CD4-positive, alpha-beta T cell treated with Interleukin-4 for 4 hours (primary cell): ENCODE results near the gene PSENEN.

ENCODE experiments used
- DNase-seq: peaks from one replicate; pipeline ENCODE4 v3.0.0-alpha.2; 2020

The PSENEN gene

GRCh38 chr19:35775298-35776101 lies 30.0 kb downstream of the PSENEN start, which contains the start of gene ARHGAP33:
Gene ARHGAP33, plus strand, starts transcription at chr19:35775564. Its CDS starts 95 bp downstream, at chr19:35775659.
- DNase-seq: peak; percentile 97

- DNase-seq: no peak
Measured at GRCh38 chr19:35776102-35776788, 30.8 kb downstream of the PSENEN start.

GRCh38 chr19:35777086-35777841 lies 31.8 kb downstream of the PSENEN start:
- DNase-seq: no peak

- no peak for DNase-seq
Measured at GRCh38 chr19:35777961-35778360, 32.5 kb downstream of the PSENEN start.

GRCh38 chr19:35779033-35779432 lies 33.6 kb downstream of the PSENEN start:
- no peak for DNase-seq

GRCh38 chr19:35780058-35780457 lies 34.6 kb downstream of the PSENEN start:
- no peak for DNase-seq

GRCh38 chr19:35780717-35781116 lies 35.3 kb downstream of the PSENEN start:
- no peak for DNase-seq

GRCh38 chr19:35781650-35782049 lies 36.2 kb downstream of the PSENEN start:
- no peak for DNase-seq

- no peak for DNase-seq
Measured at GRCh38 chr19:35782589-35782988, 37.1 kb downstream of the PSENEN start.

- no peak for DNase-seq
Measured at GRCh38 chr19:35783469-35784434, 38.3 kb downstream of the PSENEN start.

- no peak for DNase-seq
Measured at GRCh38 chr19:35784503-35785338, 39.3 kb downstream of the PSENEN start.

- DNase-seq: no peak
Measured at GRCh38 chr19:35785339-35785627, 39.8 kb downstream of the PSENEN start.

GRCh38 chr19:35786299-35787160 lies 41.1 kb downstream of the PSENEN start:
- DNase-seq: no peak

GRCh38 chr19:35787227-35787799 lies 41.9 kb downstream of the PSENEN start:
- DNase-seq: no peak

- no peak for DNase-seq
Measured at GRCh38 chr19:35788205-35788960, 42.9 kb downstream of the PSENEN start.

GRCh38 chr19:35789195-35789977 lies 43.9 kb downstream of the PSENEN start:
- no peak for DNase-seq

- DNase-seq: no peak
Measured at GRCh38 chr19:35789978-35790944, 44.8 kb downstream of the PSENEN start.
